ENCODE results near the gene OCA2. TPM values are rescaled to one million over a fixed set of nuclear protein-coding genes. Genes with fewer than 3 reads are reported as not detected.

Gene OCA2
- total RNA-seq, 1 donor from 2014 or later = 1.2 TPM

DNA sequence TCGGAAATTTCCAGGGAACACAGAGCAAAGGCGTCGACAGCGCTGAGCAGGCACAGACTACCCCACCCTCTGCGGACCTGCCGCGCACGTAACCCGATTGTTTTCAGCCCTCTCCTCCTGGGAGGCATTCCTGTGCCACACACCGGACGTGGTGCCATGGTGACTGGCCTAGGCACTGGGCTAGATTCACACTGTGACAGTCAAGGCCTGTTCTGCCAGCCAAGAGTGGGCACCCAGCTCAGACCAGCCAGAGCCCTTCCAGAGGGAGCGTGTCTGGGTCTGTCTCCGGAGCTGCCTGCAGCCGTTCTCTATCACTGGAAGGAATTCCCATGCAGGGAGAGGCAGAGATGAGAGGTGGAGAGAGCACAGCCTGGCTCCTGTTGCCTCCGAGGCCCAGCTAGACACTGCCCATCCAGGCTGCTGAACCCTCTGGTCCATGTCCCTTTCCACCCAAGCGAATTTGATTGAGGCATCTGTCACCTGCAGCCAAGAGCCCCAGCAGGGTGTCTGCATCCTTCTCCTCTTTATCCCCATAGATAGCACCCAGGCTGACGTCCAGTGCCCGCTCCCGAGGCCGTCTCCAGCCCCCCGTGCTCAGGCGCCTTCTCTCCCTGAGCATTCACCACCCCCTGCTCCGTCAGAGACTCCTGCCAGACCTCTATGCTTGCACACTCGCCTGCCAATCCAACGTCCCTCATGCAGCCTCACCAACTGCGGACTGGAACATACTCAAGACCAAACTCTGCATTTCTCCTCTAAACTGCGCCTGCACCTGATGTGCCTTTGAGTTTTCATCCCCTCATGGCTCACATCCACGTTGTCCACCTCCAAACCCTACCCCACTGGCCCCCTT, 267.5 kb downstream of the OCA2 start:
- DNase-seq (ENCODE audit: extremely low spot score, unreplicated experiment) = peak; percentile 79
- no peaks in the 10 kb centered on the region for H3K36me3 Mint-ChIP-seq (ENCODE audit: unreplicated experiment)
- TF ChIP-seq, protein P1, sequence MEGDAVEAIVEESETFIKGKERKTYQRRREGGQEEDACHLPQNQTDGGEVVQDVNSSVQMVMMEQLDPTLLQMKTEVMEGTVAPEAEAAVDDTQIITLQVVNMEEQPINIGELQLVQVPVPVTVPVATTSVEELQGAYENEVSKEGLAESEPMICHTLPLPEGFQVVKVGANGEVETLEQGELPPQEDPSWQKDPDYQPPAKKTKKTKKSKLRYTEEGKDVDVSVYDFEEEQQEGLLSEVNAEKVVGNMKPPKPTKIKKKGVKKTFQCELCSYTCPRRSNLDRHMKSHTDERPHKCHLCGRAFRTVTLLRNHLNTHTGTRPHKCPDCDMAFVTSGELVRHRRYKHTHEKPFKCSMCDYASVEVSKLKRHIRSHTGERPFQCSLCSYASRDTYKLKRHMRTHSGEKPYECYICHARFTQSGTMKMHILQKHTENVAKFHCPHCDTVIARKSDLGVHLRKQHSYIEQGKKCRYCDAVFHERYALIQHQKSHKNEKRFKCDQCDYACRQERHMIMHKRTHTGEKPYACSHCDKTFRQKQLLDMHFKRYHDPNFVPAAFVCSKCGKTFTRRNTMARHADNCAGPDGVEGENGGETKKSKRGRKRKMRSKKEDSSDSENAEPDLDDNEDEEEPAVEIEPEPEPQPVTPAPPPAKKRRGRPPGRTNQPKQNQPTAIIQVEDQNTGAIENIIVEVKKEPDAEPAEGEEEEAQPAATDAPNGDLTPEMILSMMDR (IDR thresholded peaks at IDR 0.05) = no peak
- peaks cover 11% of the 10 kb centered on the region for H3K4me1 Mint-ChIP-seq (ENCODE audit: unreplicated experiment)
- H3K27me3 Mint-ChIP-seq (ENCODE audit: unreplicated experiment) = no peaks in the 10 kb centered on the region
- no peak overlapping the region for H3K27ac Mint-ChIP-seq (ENCODE audit: unreplicated experiment)
- no peak overlapping the region for H3K4me3 Mint-ChIP-seq (ENCODE audit: unreplicated experiment)
- no peaks in the 10 kb centered on the region for H3K9me3 Mint-ChIP-seq (ENCODE audit: unreplicated experiment)

DNA sequence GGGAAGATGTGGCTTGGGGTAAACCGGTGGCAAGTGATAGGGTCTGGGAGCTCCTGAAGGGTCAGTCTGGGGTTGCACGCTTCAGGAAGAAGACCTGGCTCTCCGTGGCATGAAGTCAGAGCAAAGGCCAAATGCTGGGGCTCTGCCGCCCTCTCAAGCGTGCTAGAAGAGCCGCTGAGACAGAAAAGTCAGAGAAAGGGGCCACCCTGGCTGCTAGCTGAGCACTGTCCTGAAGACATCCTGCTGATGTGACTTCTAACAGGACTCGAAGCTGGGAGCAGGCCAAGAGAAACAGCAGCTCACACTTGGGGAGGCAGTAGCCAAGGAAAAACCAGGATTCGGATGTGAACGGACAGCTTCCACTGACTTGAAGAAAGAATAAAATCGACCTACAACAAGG, 270.4 kb downstream of the OCA2 start:
- H3K4me1 Mint-ChIP-seq (ENCODE audit: unreplicated experiment) = peaks cover 14% of the 10 kb centered on the region
- H3K27me3 Mint-ChIP-seq (ENCODE audit: unreplicated experiment) = no peaks in the 10 kb centered on the region
- no peaks in the 10 kb centered on the region for H3K9me3 Mint-ChIP-seq (ENCODE audit: unreplicated experiment)
- no peaks in the 10 kb centered on the region for H3K36me3 Mint-ChIP-seq (ENCODE audit: unreplicated experiment)
- TF ChIP-seq, protein P1 (IDR thresholded peaks at IDR 0.05) = no peak
- peak; percentile 77 for DNase-seq (ENCODE audit: extremely low spot score, unreplicated experiment)
- no peak overlapping the region for H3K27ac Mint-ChIP-seq (ENCODE audit: unreplicated experiment)
- no peak overlapping the region for H3K4me3 Mint-ChIP-seq (ENCODE audit: unreplicated experiment)

- no peaks in the 10 kb centered on the region for H3K27me3 Mint-ChIP-seq (ENCODE audit: unreplicated experiment)
- H3K4me1 Mint-ChIP-seq (ENCODE audit: unreplicated experiment) = peaks cover 14% of the 10 kb centered on the region
- no peaks in the 10 kb centered on the region for H3K9me3 Mint-ChIP-seq (ENCODE audit: unreplicated experiment)
- H3K36me3 Mint-ChIP-seq (ENCODE audit: unreplicated experiment) = no peaks in the 10 kb centered on the region
- TF ChIP-seq, protein P1 (IDR thresholded peaks at IDR 0.05) = no peak
- peak overlapping the region; percentile 0 for H3K27ac Mint-ChIP-seq (ENCODE audit: unreplicated experiment)
- peak; percentile 68 for DNase-seq (ENCODE audit: extremely low spot score, unreplicated experiment)
- H3K4me3 Mint-ChIP-seq (ENCODE audit: unreplicated experiment) = no peak overlapping the region
Measured at GRCh38 chr15:27826902-27827714, 272.0 kb downstream of the OCA2 start.

- no peak overlapping the region for H3K27ac Mint-ChIP-seq (ENCODE audit: unreplicated experiment)
- DNase-seq (ENCODE audit: extremely low spot score, unreplicated experiment) = no peak
- peaks cover 14% of the 10 kb centered on the region for H3K4me1 Mint-ChIP-seq (ENCODE audit: unreplicated experiment)
- H3K9me3 Mint-ChIP-seq (ENCODE audit: unreplicated experiment) = no peaks in the 10 kb centered on the region
- H3K4me3 Mint-ChIP-seq (ENCODE audit: unreplicated experiment) = no peak overlapping the region
- no peaks in the 10 kb centered on the region for H3K36me3 Mint-ChIP-seq (ENCODE audit: unreplicated experiment)
- TF ChIP-seq, protein P1 (IDR thresholded peaks at IDR 0.05) = no peak
- H3K27me3 Mint-ChIP-seq (ENCODE audit: unreplicated experiment) = no peaks in the 10 kb centered on the region
Measured at GRCh38 chr15:27826411-27826810, 272.7 kb downstream of the OCA2 start.
